Activated T-cell treated with anti-CD3 and anti-CD28 coated beads for 4 hours (primary cell): ENCODE measurements around the gene LYSMD2.

Experiments
- DNase-seq: peaks from one replicate; pipeline ENCODE4 v3.0.0-alpha.2; 2020

Gene LYSMD2

GRCh38 chr15:51751697-51752683 is 14.5 kb upstream of the LYSMD2 start:
- DNase-seq, result no peak

DNA sequence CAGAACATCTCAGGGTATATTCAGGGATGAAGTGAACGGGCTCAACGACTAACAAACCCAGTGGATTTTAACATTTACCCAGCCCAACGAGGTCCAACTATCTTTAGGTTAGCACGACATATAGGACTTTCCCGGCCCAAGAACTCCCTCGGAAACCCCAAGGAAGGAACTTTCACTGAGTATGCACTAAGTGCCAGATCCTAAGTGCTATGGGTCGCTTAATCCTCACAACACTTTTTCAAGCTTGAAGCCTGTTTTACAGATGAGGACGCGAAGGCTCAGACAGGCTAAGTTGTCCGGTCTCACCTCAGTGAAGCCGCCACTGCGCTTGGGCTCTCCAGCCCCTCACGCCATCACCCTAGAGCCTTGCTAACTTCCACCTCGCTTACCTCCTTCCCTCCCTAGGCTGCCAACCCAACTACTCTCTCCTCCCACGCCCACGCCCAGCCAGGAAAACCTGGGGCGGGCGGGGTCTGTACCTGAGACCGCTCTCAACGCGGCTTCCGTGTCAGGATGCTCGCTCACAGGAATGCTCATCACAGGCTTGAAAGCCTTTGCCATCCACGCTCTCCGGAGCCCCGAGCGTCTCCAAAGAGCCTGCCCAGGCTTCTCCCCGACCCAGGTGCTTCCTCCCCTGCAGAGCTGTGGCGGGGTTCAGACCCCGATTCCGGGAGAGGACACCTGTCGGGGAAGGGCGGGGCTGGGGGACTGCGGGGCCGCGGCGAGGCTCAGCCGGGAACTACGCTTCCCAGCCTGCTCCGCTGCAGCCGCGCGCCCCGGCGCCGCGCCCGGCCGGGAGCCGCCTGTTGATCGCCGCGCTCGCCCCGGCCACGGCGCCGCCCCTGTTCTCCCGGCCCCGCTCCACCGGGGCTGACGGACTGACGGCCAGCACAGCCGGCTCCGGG is 13.6 kb upstream of the LYSMD2 start, which contains the start of gene TMOD2:
Gene TMOD2, plus strand, starts transcription at position 806 of the 905 bp plus-strand sequence. CDS start 14,845 bp downstream, outside the sequence.
- DNase-seq, result no peak

DNA sequence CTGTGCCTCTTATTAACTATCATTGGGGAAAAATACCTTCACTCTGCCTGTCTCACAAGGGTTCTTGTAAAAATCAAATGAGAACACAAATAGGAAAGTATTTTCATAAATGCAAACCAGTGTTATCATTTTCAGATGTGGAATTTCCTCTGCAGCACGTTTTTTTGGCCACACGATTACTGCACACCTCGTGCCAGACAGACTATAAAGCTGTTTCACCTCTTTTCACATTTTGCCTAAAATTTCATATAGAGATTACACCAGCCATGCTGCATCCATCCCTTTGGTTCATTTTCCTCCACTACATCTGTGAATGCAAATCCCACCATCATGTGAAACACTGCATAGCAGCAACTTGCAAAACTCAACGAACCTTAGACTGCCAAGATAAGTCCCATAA is 12.7 kb upstream of the LYSMD2 start:
- no peak for DNase-seq

DNA sequence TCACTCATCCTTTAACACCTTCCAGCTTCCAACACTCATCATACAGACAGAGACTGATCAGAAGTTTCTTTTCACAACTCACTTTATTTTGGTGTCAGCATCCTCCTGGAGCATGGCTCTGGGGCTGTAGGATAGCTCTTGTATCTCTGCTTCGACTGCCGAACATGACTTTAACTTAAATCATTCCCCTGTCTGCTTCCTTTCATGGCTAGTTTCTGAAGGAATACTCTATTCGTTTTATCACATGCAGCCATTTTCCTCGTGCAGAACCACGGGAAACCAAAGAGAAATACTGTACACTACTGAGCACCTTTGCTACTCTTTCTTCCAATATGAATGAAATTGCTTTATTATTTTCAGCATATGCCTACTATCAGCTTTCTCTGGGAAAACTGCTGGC is 11.9 kb upstream of the LYSMD2 start:
- no peak for DNase-seq

GRCh38 chr15:51739061-51739712 is 1.7 kb upstream of the LYSMD2 start:
- DNase-seq, result no peak

- no peak for DNase-seq
Measured at GRCh38 chr15:51738553-51738952, 1.1 kb upstream of the LYSMD2 start.

- peak; percentile 39 for DNase-seq
Measured at GRCh38 chr15:51736751-51737521, 519 bp downstream of the LYSMD2 start.

- no peak for DNase-seq
Measured at GRCh38 chr15:51736069-51736468, 1.4 kb downstream of the LYSMD2 start.

- DNase-seq, result no peak
Measured at GRCh38 chr15:51735228-51736010, 2.0 kb downstream of the LYSMD2 start.

DNA sequence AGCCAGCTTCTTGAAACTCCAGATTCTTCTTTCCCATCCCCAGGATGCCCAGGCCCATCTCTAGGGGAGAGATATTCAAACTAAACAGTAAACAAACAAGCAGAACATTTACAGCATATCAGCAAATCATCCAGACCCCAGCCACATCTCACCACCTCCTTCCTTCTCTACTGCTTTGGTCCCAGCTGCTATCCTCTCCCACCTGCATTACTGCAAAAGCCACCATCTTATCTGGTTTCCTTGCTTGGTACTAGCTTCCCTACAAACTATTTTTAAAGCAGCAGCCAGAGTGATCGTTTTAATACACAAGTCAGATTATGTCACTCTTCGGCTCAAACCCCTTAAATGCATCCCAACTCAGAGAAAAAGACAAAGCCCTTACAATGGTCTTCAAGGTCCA is 4.8 kb downstream of the LYSMD2 start:
- no peak for DNase-seq

DNA sequence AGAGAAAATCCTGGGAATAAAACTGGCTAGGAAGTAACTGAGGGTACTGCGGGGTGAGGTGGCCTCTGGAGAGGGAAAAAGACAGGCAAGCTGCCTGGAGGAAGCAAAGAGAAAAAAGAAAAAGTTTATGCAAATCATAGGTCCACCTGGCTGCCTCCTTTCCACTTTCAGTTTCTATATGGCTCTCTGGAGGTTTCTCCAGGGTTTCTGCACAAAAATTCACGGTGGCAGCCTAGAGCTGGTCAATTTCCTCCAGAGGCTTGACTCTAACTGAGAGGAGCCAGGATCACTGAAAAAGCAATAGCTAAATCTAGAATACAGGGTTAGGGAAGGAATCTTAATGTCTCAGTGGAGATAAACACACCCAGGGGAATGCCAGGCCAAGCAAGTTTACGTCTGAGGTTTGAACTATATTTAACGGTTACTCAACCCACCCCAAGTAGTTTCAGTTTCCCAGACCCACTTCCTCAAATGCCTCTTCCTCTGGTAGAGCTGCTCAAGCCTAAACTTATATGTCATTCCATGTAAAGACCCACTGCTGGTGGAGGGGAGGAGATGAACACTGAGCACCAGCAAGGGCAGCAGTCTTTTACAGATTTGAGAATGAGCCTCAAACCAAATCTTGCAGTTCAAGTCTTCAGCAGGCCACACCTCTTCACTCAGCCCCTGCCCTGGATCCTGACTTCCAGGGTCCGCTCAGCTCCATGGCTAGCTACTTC is 5.7 kb downstream of the LYSMD2 start:
- no peak for DNase-seq

DNA sequence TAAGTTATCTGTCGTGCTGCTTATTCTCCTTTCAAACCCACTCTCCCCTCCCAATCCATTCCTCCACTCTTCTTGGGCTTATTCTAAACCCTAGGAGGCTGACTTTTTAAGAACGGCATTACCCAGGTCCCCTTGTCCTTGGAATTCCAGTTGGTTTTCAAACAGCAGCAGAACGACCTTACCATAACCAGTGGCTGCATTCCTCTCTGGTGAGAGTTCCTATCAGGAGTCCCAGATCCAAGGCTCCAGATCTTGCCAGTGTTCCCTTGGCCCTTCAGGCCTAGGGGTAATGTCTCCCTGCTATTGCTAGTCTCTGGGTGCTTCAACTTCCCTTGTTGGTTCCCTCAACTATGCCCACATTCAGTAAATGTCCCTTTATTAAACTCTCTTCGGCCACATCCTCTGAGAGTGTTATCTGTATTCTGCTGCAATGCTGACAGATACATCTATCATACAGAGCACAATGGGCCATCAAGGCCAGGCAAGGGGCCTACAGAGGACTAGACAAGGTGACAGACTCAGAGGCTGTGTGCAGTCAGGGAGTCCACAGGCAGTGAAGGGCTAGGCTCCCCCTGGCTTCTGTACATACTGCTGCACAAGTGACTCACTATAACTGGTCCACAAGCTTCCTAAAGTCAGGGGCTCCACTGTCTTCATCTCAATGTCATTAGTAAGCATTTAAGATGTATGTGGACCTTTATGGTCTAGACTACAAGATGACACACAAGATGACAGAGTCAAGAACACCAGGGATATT is 10.1 kb downstream of the LYSMD2 start:
- no peak for DNase-seq

DNA sequence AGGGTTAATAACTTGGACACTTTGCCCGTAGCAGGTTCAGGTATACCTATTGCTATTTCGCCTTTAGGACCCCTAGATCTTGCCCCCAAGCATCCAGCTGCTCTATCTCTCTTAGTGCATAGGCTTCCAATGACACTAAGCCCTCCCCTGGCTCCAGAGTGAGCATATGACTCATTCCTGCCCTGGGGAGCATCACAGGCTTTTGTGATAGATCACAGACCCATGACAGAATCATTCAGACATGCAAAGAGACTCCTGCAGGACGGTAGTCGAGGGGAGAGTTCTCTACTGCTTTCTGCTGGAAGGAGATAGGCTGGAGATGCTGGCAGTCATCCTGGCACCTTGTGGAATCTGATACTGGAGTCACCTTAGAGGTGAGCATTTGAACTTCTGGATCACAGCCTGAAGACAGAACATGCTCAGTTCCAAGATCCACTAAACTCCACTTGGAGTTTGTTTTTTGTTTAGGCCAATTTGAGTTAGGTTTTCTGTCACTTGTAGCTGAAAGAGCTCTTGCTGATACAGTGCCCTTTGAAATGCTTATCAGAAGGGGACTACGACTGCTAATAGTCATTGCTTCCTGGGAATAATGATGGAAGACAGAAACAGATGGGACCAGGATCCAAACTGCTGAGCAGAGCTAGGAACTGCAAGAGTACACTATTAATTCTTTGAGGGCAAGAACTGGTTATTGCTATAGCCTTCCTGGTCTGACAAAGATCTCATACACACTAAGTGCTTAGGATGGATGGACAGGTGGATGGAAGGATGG is 11.0 kb downstream of the LYSMD2 start:
- peak; percentile 51 for DNase-seq

- DNase-seq, result no peak
Measured at GRCh38 chr15:51724673-51725072, 12.8 kb downstream of the LYSMD2 start.

DNA sequence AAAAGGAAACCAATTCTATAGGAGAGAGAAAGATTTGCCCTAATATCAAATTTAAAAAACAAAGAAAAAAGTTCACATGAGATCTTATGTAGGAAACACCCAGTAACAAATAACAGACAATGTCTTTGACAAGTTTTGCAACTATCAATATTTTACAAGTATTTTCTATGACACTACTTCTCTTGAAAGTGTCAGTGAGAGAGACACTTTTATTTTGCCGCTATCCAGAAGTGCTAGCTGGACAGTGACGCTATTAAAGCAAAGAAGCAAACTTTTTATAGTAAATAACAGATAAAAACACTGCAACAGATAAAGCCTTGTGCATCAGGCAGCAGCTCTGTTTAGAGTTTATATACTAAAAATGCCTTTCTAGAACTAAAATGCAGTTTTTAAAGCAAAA is 13.3 kb downstream of the LYSMD2 start:
- DNase-seq, result no peak

DNA sequence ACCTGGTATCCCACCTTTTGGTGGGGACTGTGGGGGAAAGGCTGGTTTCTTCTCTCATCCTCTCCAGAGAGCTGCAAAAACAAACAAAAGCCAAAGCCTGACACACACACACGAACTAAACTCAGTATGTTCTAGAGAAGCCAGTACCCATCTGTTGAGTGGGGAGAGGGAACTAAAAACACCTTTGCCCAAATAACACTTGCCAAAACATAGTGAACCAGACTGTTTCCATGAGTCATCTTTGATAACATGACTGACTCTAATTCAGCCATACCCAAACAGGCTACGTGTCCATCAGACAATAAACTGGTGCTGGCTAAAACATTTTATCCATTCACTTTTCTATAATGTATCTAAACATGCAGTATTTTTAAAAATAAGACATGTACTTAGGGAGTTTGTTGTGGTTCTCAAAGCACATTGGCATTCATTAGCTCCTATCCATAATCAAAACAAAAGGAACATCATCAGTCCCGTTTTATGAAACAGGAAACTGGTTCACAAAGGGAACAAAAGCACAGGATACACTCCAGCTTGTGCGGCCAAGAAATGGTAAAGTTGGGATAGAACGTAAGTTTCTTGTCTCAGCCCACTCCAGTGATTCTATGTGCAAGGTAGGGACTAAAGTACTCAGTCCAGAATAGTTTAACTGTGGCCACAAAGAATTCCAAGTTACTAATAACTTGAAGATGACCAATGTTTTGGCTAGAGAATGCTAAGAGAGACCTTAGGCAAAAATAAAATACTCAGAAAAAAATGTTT is 16.1 kb downstream of the LYSMD2 start:
- no peak for DNase-seq

DNA sequence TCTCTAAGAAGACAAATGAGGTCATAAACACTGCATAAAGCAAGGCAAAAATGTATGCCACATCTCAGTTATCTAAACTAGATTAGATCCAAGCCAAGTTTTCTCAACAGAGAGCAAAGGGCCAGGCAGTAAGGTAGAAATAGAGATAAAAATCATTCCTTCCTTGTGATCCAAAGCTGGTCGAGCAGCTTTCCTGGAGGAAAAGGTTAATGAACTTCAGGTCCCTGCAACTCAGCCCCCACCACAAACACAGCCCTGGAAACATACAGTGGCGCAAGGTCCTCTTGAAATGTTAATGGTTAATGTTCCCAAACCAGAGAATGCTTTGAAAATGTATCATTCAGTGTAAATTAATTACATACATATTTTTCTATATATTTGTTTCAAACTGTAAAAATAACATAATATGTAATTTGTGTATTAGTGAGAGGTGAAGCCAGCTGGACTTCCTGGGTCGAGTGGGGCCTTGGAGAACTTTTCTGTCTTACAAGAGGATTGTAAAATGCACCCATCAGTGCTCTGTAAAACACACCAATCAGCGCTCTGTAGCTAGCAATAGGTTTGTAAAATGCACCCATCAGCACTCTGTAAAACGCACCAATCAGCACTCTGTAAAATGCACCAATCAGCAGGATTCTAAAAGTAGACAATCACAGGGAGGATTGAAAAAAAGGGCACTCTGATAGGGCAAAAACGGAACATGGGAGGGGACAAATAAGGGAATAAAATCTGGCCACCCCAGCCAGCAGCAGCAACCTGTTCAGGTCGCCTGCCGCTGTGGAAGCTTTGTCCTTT is 17.1 kb downstream of the LYSMD2 start:
- no peak for DNase-seq
